ENCODE measurements around the gene DCXR.

The DCXR gene

DNA sequence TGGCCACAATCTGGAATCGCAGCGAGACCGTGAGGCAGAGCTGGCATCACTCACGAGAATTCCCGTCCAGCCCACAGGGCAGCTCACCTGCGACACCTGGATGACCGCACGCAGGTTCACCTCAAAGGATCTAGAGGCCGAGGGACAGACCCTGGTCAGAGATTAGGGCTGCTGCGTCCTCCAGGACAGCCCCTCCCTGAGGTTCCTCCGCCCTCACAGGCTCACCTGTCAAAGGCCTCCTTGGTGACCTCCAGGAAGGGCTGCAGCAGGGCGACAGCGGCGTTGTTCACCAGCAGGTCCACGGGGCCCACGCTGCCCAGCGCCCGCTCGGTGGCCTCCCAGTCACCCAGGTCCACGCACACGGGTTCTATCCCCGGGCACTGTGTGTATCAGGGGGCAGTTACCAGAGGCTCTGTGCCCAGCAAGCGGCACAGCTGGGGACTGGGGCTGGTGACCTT, 834 bp downstream of the DCXR start:
- no peak for FAIRE-seq

- no peak for FAIRE-seq
Observed at GRCh38 chr17:82035956-82036633, 1.4 kb downstream of the DCXR start.

DNA sequence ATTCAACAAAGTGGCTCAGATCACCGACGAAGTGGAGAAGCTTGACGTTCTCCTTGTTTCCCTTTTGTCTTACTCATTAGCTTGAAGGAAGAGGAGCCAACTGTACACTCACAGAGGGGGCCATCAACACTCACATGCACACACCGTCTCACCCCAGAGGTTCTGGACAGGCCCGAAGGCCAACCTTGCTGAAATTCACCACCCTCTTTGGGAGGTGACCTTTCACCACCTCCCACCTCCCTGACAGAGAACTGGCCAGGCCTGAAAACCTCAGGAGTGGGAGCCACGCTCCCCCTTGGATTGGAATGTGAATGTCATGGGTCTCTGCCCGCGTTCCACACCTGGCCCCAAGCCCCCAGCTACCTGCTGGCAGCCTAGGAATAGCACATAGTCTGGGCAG, 2.0 kb downstream of the DCXR start:
- FAIRE-seq = no peak

DNA sequence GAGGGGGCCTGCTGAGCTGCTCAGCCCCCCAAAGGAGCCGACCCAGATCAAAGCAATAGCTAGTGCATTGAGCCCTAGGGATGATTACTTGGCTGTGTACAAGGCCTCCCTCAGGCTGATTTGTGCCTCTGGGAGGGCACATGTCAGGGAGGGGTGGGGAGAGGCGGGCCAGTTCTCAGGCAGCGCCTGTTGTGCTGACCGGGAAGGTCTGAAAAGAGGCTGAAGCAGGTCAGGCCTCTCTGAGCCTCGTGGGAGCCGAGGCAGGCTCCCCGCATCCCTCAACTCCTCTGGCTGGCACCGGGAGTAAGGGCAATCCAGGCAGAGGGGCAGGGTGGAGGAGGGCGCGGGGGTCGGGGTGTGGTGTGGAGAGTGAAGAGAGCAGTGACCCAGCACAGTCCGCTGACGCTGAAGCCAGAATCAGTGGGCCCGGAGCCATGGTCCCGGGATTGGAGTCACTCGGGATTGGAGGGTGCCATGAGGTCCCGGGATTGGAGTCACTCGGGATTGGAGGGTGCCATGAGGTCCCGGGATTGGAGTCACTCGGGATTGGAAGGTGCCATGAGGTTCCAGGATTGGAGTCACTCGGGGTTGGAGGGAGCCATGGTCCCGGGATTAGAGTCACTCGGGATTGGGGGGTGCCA, 3.0 kb downstream of the DCXR start:
- FAIRE-seq = no peak

- no peak for FAIRE-seq
Observed at GRCh38 chr17:82033359-82034085, 4.0 kb downstream of the DCXR start.

DNA sequence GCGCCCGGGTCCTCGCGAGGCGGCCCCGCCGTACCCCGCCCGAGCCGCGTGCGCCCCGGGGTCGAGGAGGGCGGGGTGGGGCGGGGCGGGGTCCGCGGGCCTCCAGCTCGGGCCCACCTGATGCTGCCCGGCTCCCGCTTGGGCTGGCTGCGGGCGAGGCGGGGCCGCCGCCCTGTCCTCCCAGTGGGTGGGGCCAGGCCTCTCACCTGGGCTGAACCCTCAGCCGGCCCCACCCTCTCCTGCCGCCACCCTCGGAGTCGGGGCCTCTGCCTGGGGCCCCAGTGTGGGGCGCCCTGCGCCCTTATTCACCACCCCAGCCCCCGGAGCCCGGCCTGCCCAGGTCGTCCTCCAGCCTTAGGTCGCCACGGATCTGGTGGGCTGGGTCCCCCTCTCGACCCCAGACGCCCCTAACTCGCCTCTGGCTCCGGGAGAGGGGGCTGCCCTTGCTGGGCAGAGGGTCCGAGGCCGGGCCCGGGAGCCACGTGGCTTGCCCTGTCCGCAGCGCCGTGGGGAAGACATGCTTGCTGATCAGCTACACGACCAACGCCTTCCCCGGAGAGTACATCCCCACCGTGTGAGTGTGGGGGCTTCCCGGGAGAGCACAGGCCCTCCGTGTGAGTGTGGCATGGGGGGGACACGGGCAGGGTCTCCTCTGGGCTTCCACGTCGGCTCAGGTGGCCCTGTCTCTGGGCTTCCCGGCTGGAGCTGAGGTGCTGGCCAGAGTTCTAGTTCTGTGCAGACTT, 5.4 kb downstream of the DCXR start:
- no peak for FAIRE-seq

- no peak for FAIRE-seq
Observed at GRCh38 chr17:82031303-82031884, 6.1 kb downstream of the DCXR start, which contains the start of gene RAC3. TSS of gene RAC3 (plus strand) at chr17:82031678. CDS start at chr17:82031762, 84 bp downstream.

- no peak for FAIRE-seq
Observed at GRCh38 chr17:82030470-82031302, 6.8 kb downstream of the DCXR start.

GRCh38 chr17:82029990-82030469, 7.5 kb downstream of the DCXR start:
- no peak for FAIRE-seq

- no peak for FAIRE-seq
Observed at GRCh38 chr17:82029391-82029790, 8.1 kb downstream of the DCXR start.

DNA sequence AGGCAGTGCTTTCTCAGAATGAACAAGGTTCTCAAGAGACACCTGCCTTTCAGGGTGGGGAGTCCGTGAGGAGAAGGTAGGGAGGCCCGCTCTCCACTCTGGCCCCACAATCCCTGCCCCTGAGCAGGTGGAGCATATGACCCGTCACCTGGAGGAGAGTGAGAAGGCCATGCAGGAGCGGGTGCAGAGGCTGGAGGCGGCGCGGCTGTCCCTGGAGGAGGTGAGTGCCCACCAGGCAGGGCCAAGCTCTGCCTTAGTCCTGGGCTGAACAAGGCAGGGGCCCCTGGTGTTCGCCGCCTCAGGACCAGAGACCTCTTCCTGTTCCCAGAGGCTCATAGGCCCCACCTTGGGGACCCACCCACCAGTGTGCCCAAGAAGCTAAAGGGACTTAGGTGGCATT, 8.5 kb downstream of the DCXR start:
- no peak for FAIRE-seq

- no peak for FAIRE-seq
Observed at GRCh38 chr17:82028246-82028645, 9.3 kb downstream of the DCXR start.

DNA sequence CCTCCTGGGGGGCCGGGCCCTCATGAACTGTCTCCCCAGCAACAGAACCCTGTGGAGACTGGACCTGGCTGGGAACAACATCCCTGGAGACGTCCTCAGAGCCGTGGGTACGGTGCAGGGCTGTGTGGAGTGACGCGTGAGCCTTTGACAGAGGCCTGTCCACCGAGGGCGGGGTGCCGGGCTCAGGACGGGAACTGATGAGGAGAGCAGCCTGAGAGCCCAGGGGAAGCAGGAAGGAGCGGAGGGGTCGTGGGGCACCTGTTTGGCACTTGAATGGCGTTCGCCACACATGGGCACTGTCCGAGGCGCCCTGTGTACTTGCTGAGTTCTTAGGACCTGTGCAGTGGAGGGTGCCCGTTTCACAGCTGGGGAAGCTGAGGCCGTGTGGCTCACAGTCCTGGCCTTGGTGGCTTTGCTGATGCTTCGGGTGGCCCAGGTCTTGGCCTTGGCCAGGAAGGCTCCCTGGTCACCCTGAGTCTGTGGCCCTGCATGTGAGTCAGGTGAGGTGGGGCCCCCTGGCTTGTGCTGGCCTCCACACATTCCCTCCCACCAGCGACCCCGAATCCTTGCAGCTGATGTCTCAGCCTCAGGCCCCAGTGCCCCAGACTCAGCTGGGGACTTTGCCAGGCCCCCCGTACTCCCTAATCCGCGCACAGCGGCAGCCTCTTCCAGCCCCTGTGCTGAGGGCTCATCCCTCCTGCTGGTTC, 11.9 kb downstream of the DCXR start:
- no peak for FAIRE-seq

DNA sequence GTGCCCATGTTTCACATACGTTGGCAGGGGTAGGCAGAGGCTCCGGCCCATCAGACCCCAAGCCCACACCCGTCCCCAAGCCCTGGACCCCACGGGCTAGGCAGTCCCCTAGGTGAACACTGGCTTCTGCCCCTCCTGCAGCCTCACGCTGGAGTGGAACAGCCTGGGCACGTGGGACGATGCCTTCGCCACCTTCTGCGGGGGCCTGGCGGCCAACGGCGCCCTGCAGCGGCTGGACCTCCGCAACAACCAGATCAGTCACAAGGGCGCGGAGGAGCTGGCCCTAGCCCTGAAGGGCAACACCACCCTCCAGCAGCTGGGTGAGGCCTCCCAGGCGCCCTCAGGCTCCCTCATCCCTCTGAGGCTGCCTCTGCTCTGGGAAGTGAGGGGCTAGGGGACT, 12.6 kb downstream of the DCXR start:
- no peak for FAIRE-seq

DNA sequence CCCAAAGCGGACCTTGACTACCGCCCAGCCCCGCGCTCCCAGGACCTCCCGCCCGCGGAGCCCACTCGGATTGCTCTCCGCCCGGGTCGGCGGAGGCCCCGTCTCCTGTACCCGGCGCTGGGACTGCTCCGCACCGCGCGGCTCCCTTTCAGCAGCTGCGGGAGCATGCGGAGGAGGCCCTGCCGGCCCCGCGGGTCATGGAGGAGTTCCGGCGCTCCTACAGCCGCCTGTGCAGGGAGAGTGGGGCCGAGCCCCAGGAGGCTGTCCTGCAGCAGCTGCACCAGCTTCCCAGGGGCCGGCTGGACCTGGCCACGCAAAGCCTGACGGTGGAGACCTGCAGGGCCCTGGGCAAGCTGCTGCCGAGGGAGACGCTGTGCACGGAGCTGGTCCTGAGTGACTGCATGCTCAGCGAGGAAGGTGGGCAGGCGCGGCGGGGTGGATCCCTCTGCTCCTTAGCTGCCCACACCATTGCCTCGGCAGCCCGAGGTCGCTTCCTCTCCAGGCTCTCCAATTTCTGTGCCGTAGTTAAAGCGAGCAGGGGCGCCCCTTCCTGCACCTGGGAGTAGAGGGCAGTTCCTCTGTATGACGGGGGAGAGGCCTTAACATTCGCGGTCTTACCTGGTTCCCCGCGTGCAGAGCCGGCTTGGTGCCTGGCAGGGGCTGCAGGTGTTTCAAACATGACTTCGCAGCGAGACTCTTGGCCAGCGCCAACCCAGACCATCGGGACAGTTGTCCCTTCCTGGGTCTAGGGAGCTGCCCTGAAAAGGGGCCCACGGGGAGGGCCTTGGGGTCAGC, 13.9 kb downstream of the DCXR start:
- no peak for FAIRE-seq

- FAIRE-seq = peak; percentile 82
Observed at GRCh38 chr17:82022981-82023446, 14.5 kb downstream of the DCXR start, which contains the start of gene LRRC45. TSS of gene LRRC45 (plus strand) at chr17:82023305. CDS start at chr17:82023644, 339 bp downstream.

- no peak for FAIRE-seq
Observed at GRCh38 chr17:82022310-82022980, 15.1 kb downstream of the DCXR start, which contains the start of gene CENPX. TSS of gene CENPX (minus strand) at chr17:82022878. CDS start at chr17:82022861, 17 bp downstream.

DNA sequence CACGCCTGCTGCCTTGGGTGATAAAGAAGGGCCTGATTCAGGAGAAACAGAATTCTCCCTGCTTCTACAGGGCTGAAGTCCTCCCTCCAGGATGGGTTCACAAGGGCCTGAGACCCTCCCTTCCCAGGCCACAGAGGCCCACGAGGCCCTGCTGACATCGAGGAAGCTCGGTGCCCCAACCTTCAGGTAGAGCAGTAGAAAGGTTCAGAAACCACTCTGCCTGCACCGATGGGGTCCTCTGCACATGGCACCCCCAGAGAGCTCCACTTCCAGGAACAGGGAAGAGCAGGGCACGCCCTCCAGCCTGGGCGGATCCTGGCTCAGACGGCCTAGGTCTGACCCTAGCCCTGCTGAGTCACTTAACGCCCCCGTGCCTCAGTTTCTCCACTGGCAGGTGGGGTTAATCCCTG, 15.6 kb downstream of the DCXR start:
- FAIRE-seq = no peak

Measured in colon (tissue), 2 donors.